OCI-LY1 (cell line): ENCODE results near the gene DNAH17.

ENCODE experiments used
- H2AFZ ChIP-seq: fragments of 200-600 bp; sonication (generic), shearing (Covaris generic); 2 replicates; pipeline ENCODE4 v1.6.0; 2014; ENCODE audit warnings: antibody characterized with exemption, mild to moderate bottlenecking, low read length
- H3F3A ChIP-seq: fragments of 200-600 bp; sonication (generic), shearing (Covaris generic); 2 replicates; pipeline ENCODE4 v1.6.0; 2014; ENCODE audit warnings: mild to moderate bottlenecking, antibody characterized with exemption, low read length, moderate library complexity; ENCODE audit not compliant: insufficient read depth
- H3K27ac ChIP-seq: fragments of 200-600 bp; sonication (generic); 2 replicates; pipeline ENCODE4 v1.5.1; 2014; ENCODE audit warnings: low read length, mixed run types, mild to moderate bottlenecking, low read depth; ENCODE audit not compliant: poor library complexity, severe bottlenecking
- H3K27me3 ChIP-seq: fragments of 200-600 bp; sonication (generic); 2 replicates; pipeline ENCODE4 v1.6.0; 2014; ENCODE audit warnings: antibody characterized with exemption, mild to moderate bottlenecking, low read length, moderate library complexity; ENCODE audit not compliant: insufficient read depth
- H3K36me3 ChIP-seq: fragments of 200-600 bp; sonication (generic); 2 replicates; pipeline ENCODE4 v1.6.1; 2014; ENCODE audit warnings: mild to moderate bottlenecking, antibody characterized with exemption, low read length, moderate library complexity, mixed read lengths; ENCODE audit not compliant: insufficient read depth
- H3K4me1 ChIP-seq: fragments of 200-600 bp; sonication (generic); 2 replicates; pipeline ENCODE4 v1.5.1; 2014; ENCODE audit warnings: mild to moderate bottlenecking, low read length, moderate library complexity; ENCODE audit not compliant: insufficient read depth, severe bottlenecking
- H3K4me2 ChIP-seq: fragments of 200-600 bp; sonication (generic), shearing (Covaris generic); 2 replicates; pipeline ENCODE4 v1.6.1; 2014; ENCODE audit warnings: low read length
- H3K4me3 ChIP-seq: fragments of 200-600 bp; sonication (generic); 2 replicates; pipeline ENCODE4 v1.5.1; 2014; ENCODE audit warnings: low read length, low read depth, mild to moderate bottlenecking, mixed read lengths; ENCODE audit not compliant: poor library complexity, severe bottlenecking
- H3K79me2 ChIP-seq: fragments of 200-600 bp; shearing (Covaris generic); 2 replicates; pipeline ENCODE4 v1.6.1; 2016; ENCODE audit warnings: mixed run types, low read length, mixed read lengths; ENCODE audit not compliant: insufficient read depth
- H3K9ac ChIP-seq: fragments of 200-600 bp; sonication (generic), shearing (Covaris generic); 2 replicates; pipeline ENCODE4 v1.6.1; 2014; ENCODE audit warnings: mild to moderate bottlenecking, low read length, mixed read lengths
- H3K9me2 ChIP-seq: fragments of 200-600 bp; sonication (generic), shearing (Covaris generic); 2 replicates; pipeline ENCODE4 v1.6.1; 2014; ENCODE audit warnings: low read depth, mild to moderate bottlenecking, low read length, mixed read lengths
- H3K9me3 ChIP-seq: fragments of 200-600 bp; shearing (Covaris generic); 2 replicates; pipeline ENCODE4 v1.6.1; 2014; ENCODE audit warnings: low read length, mixed read lengths
- H4K20me1 ChIP-seq: fragments of 200-600 bp; sonication (generic), shearing (Covaris generic); 2 replicates; pipeline ENCODE4 v1.6.0; 2016; ENCODE audit warnings: mild to moderate bottlenecking, low read length; ENCODE audit not compliant: insufficient read depth
- CTCF ChIP-seq: fragments of 200-600 bp; sonication (generic), shearing (Covaris generic); IDR thresholded peaks from 2 replicates; pipeline ENCODE4 v1.5.1; 2017; ENCODE audit warnings: mild to moderate bottlenecking, antibody characterized with exemption, low read length, moderate library complexity, mixed read lengths
- EZH2 ChIP-seq: fragments of 200-600 bp; sonication (generic), shearing (Covaris generic); IDR thresholded peaks from 2 replicates; pipeline ENCODE4 v1.8.0; 2017; ENCODE audit warnings: borderline replicate concordance, mixed run types, mild to moderate bottlenecking, antibody characterized with exemption, low read length, moderate library complexity, mixed read lengths

DNAH17 gene

DNA sequence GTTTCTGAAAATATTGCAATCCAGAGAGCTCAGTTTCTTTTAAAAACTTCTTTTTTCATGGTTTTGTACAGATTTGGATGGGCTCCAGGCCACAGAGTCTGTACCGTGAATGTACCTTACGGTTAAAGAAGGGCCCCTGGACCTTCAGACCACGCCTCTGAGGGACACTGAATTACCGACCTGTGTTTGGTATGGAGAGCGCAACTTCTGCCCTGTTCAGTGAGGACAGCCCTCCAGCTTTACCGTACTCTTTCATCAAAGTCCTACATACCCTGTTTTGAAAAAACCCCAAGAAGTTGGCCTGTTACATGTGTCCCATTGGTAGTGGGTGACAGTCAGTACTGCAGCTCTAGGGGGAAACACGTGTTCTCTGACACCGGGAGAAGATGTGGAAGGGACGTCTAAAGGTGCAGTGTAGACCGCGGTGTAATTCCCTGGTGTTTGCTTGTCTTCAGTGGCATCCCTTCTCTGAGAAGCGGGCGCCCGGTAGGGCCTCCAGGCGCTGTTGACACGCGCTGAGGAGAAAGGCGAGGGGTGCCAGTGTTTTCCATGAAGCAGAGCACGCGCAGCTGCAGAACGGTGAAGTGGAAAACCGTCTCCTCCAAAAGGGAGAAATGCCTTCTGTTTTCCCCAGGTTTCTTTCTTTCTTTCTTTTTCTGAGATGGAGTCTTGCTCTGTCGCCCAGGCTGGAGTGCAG, 192.6 kb downstream of the DNAH17 start:
- Histone ChIP-seq H3F3A (no peaks in the 10 kb centered on the region), H3K27me3 (no peaks in the 10 kb centered on the region), H2AFZ (no peak overlapping the region), H3K27ac (no peak overlapping the region), H3K9ac (no peak overlapping the region), H3K9me2 (no peaks in the 10 kb centered on the region), H3K4me1 (peaks cover 73% of the 10 kb centered on the region), H4K20me1 (no peaks in the 10 kb centered on the region), H3K9me3 (no peaks in the 10 kb centered on the region), H3K4me2 (no peak overlapping the region), H3K79me2 (peaks cover 45% of the 10 kb centered on the region), H3K4me3 (no peak overlapping the region), H3K36me3 (0 out of 2 replicates have a peak, but pooled peaks cover 10% of the 10 kb centered on the region)
- no peak for TF ChIP-seq EZH2
- no peak for TF ChIP-seq CTCF

- Histone ChIP-seq H3K27ac (no peak overlapping the region), H3K4me2 (no peak overlapping the region; the same call in 1 of the 2 replicates)
Observed at GRCh38 chr17:78383725-78384471, 193.3 kb downstream of the DNAH17 start.

More at GRCh38 chr17:78383725-78384471, 193.3 kb downstream of the DNAH17 start:
- Histone ChIP-seq H3K9me3 (no peaks in the 10 kb centered on the region), H3K27me3 (no peaks in the 10 kb centered on the region), H3K9me2 (no peaks in the 10 kb centered on the region), H3K79me2 (peaks cover 49% of the 10 kb centered on the region), H3K4me1 (peaks cover 80% of the 10 kb centered on the region), H3K4me3 (no peak overlapping the region), H2AFZ (no peak overlapping the region), H3K9ac (no peak overlapping the region), H3K36me3 (0 out of 2 replicates have a peak, but pooled peaks cover 11% of the 10 kb centered on the region), H4K20me1 (no peaks in the 10 kb centered on the region), H3F3A (no peaks in the 10 kb centered on the region)
- TF ChIP-seq EZH2 = no peak
- no peak for TF ChIP-seq CTCF
